Measurements from ENCODE around the gene CHCHD5.
"Not testable (repeated sequence)": the region's sequence is repeated elsewhere in the genome, so short reads cannot be mapped to it uniquely, and the experiment has no call there.

The CHCHD5 gene

DNA sequence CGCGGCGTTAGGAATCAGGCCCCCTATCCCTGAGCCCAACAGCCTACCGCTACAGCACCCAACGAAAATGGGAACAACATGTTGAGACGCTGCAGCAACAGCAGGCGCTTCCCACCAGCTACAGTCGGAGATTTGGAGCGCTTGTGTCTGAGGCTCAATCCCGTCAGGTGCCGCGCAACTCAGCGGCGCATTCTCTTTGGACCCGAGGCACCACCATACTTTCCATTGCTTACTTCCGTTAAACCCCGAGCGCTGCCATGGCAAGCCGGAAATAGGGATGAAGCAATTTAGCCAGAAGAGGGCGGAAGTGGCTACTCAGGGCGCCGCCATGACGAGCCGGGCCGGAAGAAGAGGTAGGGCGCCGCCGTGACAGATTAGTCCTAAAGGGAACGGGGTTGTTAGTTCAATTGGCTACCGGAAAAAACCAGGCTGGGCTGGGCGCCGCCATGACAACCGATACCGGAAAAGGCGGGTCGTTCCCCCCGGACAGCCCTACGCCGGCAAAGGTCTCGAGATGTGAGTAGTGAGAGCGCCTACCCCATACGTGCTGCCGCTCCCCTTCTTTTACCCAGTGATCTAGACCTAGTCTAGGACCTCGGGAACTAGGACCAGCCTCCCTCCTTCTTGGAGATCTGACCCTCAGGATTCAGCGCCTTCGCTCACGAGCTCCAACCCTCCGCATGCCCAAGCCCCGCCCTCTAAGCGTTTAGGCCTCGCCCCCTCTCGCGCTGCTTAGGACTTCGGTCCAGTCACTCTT, at the start of gene CHCHD5:
Gene CHCHD5, plus strand, starts transcription at position 476 of the 757 bp plus-strand sequence. Its CDS starts 39 bp downstream, at position 515.
- peak; percentile 86 to 89 for DNase-seq

GRCh38 chr2:112534826-112535225, 49.6 kb upstream of the CHCHD5 start:
- no peak for DNase-seq

DNA sequence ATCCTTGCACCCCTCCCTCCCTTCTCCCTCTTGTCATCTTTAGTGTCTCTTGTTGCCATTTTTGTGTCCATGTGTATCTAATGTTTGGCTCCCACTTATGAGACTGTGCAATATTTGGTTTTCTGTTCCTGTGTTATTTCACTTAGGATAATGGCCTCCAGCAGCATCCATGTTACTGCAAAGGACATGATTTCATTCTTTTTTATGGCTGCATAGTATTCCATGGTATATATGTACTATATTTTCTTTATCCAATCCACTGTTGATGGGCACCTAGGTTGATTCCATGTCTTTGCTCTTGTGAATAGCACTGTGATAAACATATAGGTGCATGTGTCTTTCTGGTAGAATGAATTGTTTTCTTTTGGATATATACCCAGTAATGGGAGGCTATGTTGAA, 47.7 kb upstream of the CHCHD5 start:
- not testable (repeated sequence) for DNase-seq

- DNase-seq = no peak
Observed at GRCh38 chr2:112539306-112539705, 45.1 kb upstream of the CHCHD5 start.

DNA sequence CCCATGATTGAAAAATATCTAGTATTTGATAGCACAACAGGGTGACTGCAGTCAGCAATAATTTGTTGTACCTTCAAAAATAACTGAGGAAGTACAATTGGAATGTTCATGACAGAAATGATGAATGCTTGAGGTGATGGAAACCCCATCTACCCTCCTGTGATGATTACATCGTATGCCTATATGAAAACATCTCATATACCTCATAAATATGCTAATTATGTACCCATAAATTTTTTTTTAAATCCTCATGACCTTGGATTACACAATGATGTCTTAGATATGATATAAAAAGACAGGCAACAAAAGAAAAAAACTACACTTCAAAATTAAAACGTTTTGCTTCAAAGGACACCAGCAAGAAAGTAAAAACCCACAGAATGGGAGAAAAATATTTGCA, 43.5 kb upstream of the CHCHD5 start:
- DNase-seq = no peak

DNA sequence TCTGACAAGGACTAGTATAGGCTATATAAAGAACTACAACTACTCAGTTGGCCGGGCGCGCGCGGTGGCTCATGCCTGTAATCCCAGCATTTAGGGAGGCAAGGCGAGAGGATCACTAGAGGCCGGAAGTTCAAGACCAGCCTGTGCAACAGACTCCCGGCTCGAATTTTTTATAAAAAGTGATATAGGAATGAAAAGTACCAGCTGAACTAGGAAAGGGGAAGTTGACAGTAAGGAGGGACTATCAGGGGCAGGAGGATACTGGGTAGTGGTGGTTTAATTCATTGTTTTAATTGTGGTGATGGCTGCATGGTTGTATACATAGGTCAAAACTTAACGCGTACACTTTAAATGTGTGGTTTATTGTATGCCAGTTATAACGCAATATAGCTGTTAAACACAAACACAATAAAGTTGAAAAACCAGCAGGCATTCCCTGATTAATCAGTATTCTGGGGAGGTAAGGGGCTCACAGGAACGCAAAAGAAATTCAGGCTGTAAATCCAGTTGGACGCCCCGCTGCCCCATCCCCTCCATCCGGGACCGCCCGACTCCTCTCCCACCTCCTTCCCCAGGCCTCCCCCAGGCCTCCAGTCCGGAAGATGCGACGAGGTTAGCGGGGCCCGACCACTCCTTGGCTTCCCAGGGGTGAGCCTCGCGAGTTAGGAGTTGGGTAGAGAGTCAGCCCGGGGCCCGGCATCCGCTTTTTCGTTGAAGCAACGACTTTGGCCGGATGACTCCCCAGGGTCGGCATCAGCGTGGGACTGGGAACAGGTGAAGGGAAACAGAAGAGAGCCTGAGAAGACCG, 42.9 kb upstream of the CHCHD5 start:
- DNase-seq = peak in 1 of 2 experiments; percentile 53

DNA sequence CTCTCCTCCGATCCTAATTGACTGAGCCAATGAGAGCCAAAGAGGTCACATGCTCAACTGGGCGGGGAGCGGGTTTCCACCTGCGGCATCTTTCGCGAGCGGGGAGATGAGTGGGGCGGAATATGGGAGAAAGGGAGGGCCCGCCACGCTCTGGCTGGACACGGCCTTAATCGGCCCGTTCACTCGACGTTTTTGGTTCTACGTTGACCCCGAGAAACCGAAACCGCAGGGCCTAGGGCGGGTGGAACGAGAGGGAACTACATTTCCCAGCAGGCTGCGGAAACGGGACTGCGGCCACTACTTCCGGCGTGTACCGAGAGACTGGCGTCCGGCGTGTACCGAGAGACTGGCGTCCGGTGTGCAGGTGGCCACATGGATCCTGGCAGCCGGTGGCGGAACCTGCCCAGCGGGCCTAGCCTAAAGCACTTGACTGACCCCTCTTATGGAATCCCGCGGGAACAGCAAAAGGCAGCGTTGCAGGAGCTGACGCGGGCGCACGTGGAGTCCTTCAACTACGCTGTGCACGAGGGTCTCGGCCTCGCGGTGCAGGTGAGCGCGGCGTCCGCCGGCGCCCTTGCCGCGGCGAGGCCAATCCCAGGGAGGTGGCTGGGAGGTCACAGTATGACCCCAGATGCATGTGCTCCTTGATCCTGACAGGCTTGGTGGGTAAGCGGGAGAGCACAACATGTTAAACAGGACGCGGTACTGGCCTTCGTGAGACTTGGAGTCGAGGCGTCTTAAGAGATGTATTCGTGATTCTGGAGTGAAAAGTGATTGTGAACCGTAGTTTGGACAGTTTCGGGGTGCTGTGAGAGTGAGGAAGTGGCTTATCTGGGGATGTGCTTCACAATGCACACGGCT, 42.1 kb upstream of the CHCHD5 start, which contains the start of gene POLR1B:
Gene POLR1B, plus strand, starts transcription at position 343 of the 861 bp plus-strand sequence. Its CDS starts 30 bp downstream, at position 373.
- peak; percentile 72 for DNase-seq

DNA sequence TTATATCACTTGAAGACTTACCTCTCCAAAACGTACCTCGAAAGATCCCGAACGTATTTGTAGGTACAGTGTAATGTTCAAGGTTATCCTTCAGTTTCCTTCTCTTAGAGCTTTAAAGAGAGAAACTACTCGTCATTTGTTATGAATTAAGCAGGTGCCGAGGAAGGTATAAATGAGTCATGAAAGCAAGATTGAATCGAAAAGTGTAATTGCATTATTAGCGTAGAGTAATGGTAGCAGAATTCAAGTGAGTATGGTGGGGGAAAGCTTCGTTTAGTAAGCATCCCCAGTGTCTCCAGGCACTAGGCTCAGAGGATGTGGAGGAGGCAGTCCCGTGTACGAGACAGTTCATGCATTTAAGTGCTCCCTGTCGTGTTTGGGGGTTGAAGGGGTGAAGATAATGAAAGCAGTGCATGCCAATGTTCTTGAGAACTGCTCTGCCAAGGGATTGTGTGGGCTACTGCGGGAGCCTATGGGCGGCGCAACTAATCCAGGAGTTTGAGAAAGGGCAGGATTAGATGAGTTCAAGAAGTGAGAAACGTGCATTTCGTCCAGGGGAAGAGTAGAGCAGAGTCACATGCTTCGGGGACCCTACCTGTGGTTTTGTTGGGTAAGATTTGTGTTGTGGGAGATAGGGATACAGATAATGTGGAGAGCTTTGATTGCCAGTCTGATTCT, 41.3 kb upstream of the CHCHD5 start:
- DNase-seq = no peak

- no peak for DNase-seq
Observed at GRCh38 chr2:112547333-112547732, 37.1 kb upstream of the CHCHD5 start.

GRCh38 chr2:112548980-112549379, 35.4 kb upstream of the CHCHD5 start:
- no peak for DNase-seq

- DNase-seq = no peak
Observed at GRCh38 chr2:112566104-112566503, 18.3 kb upstream of the CHCHD5 start.

GRCh38 chr2:112566508-112566907, 17.9 kb upstream of the CHCHD5 start:
- not testable (repeated sequence) for DNase-seq

DNA sequence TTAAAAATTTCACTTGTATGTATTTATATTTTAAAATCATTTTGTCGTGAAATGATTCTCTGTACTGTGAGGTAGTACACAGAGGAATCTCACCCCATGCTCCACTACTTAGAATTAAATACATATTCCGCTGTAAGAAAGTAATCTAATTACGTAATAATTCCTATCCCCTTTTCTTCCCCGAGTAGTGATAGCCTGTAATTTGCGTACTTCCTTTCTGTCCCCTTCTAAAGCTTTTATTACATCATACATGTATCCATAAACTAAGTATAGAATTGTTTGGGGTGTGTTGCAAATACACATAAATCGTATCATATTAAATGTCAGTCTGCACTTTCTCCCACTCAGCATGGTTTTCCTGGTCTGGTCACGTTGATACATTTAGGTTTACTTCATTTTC, 12.4 kb upstream of the CHCHD5 start:
- DNase-seq = no peak

DNA sequence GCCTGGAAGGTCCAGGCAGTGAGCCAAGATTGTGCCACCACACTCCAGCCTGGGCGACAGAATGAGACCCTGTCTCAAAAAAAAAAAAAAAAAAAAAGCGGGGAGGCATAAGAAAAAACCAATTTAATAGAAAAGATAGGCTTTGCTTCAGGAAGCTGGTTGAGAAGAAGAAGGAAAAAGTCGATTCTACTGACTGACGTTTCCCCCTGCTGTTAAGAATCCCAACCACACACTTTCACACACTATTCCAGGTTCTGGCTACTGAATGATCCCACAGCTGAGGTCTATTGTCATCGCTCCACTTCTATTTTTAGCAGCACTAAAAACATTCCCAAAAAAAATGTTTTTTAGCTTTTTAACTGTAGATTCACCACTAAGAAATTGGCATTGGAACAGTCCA, 6.7 kb upstream of the CHCHD5 start:
- DNase-seq = no peak

- DNase-seq = no peak
Observed at GRCh38 chr2:112579241-112579640, 5.2 kb upstream of the CHCHD5 start.

DNA sequence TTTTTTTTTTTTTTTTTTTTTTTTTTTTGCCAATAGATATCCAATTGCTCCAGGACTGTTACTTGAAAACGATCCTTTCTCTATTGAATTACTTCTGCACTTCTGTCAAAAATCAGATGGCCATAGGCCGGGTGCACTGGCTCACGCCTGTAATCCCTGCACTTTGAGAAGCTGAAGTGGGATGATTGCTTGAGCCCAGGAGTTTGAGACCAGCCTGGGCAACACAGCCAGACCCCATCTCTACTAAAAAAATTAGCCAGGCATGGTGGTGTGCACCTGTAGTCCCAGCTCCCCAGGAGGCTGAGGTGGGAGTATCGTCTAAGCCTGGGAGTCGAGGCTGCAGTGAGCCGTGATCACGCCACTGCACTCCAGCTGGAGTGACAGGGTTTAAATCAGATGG, 4.3 kb upstream of the CHCHD5 start:
- DNase-seq = no peak

- peak; percentile 7 to 22 for DNase-seq
Observed at GRCh38 chr2:112582314-112582746, 2.1 kb upstream of the CHCHD5 start.

GRCh38 chr2:112583497-112584133, 794 bp upstream of the CHCHD5 start:
- DNase-seq = no peak

DNA sequence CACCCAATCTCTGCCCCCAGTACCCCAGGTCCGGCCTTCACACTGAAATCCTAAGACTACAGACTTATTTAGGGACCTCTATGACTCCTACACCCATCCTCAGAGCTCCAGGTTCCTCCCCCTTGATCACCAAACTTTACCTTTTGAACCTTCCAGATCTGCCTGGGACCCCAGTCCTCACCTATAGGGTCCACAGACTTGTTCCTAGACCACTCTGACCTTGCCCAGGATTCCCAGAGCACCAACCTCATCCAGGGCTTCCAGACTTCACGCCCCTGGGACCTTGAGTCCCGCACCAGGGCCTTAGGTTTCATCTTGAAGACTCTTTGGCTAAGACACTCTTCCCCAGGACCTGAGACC, 462 bp downstream of the CHCHD5 start:
- no peak for DNase-seq

- DNase-seq = no peak
Observed at GRCh38 chr2:112585400-112585799, 991 bp downstream of the CHCHD5 start.

DNA sequence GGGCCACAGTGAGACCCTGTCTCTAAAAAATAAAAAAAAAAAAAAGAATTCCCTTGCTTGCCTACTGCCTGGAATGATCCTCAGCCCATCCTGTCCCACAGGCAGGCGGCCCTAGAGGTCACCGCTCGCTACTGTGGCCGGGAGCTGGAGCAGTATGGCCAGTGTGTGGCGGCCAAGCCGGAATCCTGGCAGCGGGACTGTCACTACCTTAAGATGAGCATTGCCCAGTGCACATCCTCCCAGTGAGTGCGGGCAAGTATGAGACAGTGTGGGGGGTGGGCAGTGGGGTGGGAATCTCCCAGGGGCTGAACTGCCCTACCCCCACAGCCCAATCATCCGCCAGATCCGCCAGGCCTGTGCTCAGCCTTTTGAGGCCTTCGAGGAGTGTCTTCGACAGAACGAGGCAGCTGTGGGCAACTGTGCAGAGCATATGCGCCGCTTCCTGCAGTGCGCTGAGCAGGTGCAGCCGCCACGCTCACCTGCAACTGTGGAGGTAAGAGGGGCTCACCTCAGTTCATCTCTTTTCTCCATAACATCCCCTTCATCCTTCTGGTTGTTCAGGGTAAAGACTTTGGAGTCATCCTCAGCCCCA, 1.6 kb downstream of the CHCHD5 start:
- DNase-seq = no peak

Data from activated CD4-positive, alpha-beta T cell treated with anti-CD3 and anti-CD28 coated beads, Interleukin-2, amount 50 U/mL, for 4 hours (primary cell).